ENCODE data around the gene HSP90AA1. TPM values are rescaled to one million over a fixed set of nuclear protein-coding genes. Genes with fewer than 3 reads are reported as not detected.
"Not testable (repeated sequence)": the region's sequence is repeated elsewhere in the genome, so short reads cannot be mapped to it uniquely, and the experiment has no call there.

The HSP90AA1 gene
- total RNA-seq, 2 donors from 2014 or later, result 411 to 457 TPM

DNA sequence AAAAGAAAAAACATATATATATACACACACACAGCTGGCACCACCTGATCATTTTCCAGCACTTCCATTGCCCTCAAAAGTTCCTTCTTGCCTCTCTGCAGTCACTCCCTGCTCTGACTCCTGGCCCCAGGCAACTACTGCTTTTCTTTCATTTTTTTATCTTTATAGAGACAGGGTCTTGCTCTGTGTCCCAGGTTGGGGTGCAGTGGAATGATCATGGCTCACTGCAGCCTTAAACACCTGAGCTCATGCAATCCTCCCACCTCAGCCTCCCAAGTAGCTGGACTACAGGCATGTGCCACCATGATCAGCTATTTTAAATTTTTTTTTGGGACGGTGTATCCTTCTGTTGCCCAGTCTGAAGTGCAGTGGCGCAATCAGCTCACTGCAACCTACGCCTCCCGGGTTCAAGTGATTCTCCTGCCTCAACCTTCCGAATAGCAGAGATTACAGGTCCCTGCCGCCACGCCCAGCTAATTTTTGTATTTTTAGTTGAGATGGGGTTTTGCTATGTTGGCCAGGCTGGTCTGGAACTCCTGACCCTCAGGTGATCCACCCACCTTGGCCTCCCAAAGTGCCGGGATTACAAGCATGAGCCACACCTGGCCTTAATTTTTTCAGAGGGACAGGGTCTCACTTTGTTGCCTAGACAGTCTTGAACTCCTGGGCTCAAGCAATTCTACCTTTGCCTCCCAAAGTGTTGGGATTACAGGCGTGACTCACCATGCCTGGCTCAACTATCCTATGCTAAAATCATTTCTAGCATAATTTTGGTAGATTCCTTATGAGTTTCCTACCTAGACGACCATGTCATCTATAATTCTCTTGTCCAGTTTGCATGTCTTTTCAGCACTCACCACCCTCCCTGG, 7.8 kb downstream of the HSP90AA1 start:
- no peaks in the 10 kb centered on the region for H3K27me3 ChIP-seq
- H3K36me3 ChIP-seq, result peaks cover 63% of the 10 kb centered on the region
- TF ChIP-seq CTCF (IDR thresholded peaks at IDR 0.05), result no peak
- no peaks in the 10 kb centered on the region for H3K9me3 ChIP-seq
- H3K4me1 ChIP-seq, result peaks cover 0 to 17% of the 10 kb centered on the region in 2 donors
- H3K27ac ChIP-seq, result no peak overlapping the region
- no peak for DNase-seq (ENCODE audit: low spot score)
- H3K4me3 ChIP-seq, result no peak overlapping the region

- H3K9me3 ChIP-seq; H3K27me3 ChIP-seq; H3K27ac ChIP-seq; H3K4me1 ChIP-seq; DNase-seq (ENCODE audit: low spot score); H3K4me3 ChIP-seq: not testable (repeated sequence)
- peaks cover 56% of the 10 kb centered on the region for H3K36me3 ChIP-seq
Observed at GRCh38 chr14:102078361-102078791, 8.5 kb downstream of the HSP90AA1 start.

GRCh38 chr14:102077382-102077709, 9.5 kb downstream of the HSP90AA1 start:
- Histone ChIP-seq H3K9me3 (no peaks in the 10 kb centered on the region), H3K4me1 (no peaks in the 10 kb centered on the region), H3K27me3 (no peaks in the 10 kb centered on the region), H3K36me3 (peaks cover 46% of the 10 kb centered on the region), H3K4me3 (no peak overlapping the region), H3K27ac (no peak overlapping the region)
- TF ChIP-seq CTCF (IDR thresholded peaks at IDR 0.05), result no peak
- no peak for DNase-seq (ENCODE audit: low spot score)

DNA sequence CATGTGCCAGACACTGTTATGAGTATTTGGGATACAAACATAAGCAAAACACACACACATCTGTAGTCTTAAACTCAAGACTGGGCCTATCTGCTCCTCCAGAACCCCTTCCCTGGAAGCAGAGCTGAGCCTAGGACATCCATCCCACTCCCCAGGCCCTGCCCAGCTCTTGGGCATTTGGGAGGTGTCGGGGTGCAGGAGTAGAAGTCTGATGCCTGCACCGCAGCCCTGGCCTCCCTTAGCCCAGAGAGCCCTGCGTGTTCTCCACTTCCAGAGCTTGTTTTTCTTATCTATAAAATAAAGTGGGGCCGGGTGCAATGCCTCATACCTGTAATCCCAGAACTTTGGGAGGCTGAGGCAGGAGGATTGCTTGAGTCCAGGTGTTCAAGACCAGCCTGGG, 11.7 kb downstream of the HSP90AA1 start:
- Histone ChIP-seq H3K9me3 (no peaks in the 10 kb centered on the region), H3K27ac (no peak overlapping the region), H3K4me3 (no peak overlapping the region), H3K36me3 (peaks cover 24% of the 10 kb centered on the region), H3K27me3 (no peaks in the 10 kb centered on the region), H3K4me1 (no peaks in the 10 kb centered on the region)
- DNase-seq (ENCODE audit: low spot score), result no peak
- TF ChIP-seq CTCF (IDR thresholded peaks at IDR 0.05), result no peak

- no peak for DNase-seq (ENCODE audit: low spot score)
- TF ChIP-seq CTCF (IDR thresholded peaks at IDR 0.05), result no peak
- H3K36me3 ChIP-seq, result peaks cover 17% of the 10 kb centered on the region
- no peak overlapping the region for H3K27ac ChIP-seq
- no peaks in the 10 kb centered on the region for H3K27me3 ChIP-seq
- no peaks in the 10 kb centered on the region for H3K9me3 ChIP-seq
- H3K4me3 ChIP-seq, result no peak overlapping the region
- no peaks in the 10 kb centered on the region for H3K4me1 ChIP-seq
Observed at GRCh38 chr14:102074415-102074964, 12.4 kb downstream of the HSP90AA1 start.

DNA sequence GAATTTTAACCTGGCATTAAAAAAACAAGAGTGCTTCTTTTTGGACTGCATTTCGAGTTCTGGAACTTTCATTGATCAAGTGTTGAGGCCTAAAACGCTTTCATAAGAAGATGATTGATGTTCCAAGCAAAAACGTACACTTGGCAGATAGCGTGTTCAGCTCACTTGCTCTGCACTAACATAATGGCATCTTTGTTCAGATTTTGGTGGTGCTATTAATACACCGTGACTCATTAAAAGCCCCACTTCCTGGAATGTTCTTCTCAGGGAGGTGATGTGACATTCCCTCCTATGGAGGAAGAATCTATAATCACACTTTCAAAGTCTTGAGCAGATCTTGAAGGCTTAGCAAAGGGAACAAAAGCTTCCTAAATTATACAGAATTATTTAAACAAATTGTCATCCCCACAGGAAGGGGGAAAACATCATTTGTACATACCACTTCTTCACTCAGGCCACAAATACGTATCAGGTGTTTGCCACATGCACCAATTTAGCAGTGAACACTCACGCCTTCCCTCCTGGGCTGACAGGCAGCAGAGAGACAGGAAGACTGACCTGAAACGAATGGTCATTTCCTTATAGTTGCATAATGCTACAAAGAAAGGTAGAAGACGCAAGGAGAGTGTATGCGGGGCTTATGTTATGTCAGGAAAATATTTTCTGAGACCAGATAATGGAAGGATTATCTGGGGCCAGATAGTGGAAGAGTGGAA, 15.4 kb downstream of the HSP90AA1 start:
- no peak for DNase-seq (ENCODE audit: low spot score)
- Histone ChIP-seq H3K4me1 (no peaks in the 10 kb centered on the region), H3K36me3 (no peaks in the 10 kb centered on the region), H3K27me3 (no peaks in the 10 kb centered on the region), H3K9me3 (no peaks in the 10 kb centered on the region), H3K27ac (no peak overlapping the region), H3K4me3 (no peak overlapping the region)
- TF ChIP-seq CTCF (IDR thresholded peaks at IDR 0.05), result no peak

Measured in right atrium auricular region (tissue), 2 donors.